WERI-Rb-1 (cell line): ENCODE results near the gene MMP17.

Experiments used
- DNase-seq: peaks from one replicate; pipeline ENCODE4 v3.0.0-alpha.2; 2020
- H3K27ac ChIP-seq: fragments of 250-450 bp; sonication (Bioruptor Pico); 2 replicates; pipeline ENCODE4 v1.5.1; 2020; ENCODE audit warnings: mild to moderate bottlenecking, moderate library complexity
- H3K27me3 ChIP-seq: fragments of 250-450 bp; sonication (Bioruptor Pico); 2 replicates; pipeline ENCODE4 v1.5.1; 2021; ENCODE audit warnings: mild to moderate bottlenecking, low read depth, moderate library complexity; ENCODE audit not compliant: insufficient read depth, severe bottlenecking
- H3K36me3 ChIP-seq: fragments of 250-450 bp; sonication (Bioruptor Pico); 2 replicates; pipeline ENCODE4 v1.5.1; 2020; ENCODE audit warnings: mild to moderate bottlenecking, moderate library complexity
- H3K4me3 ChIP-seq: 2 replicates; pipeline ENCODE4 v1.5.1; 2011; ENCODE audit warnings: low read depth, mild to moderate bottlenecking, control low read depth, low read length
- H3K9me3 ChIP-seq: fragments of 250-450 bp; sonication (Bioruptor Pico); 2 replicates; pipeline ENCODE4 v1.5.1; 2021; ENCODE audit warnings: mild to moderate bottlenecking, moderate library complexity; ENCODE audit not compliant: severe bottlenecking
- TF ChIP-seq, protein P1 (sequence below): IDR thresholded peaks from 2 replicates; pipeline ENCODE4 v1.5.1; 2011; ENCODE audit warnings: low read depth, mild to moderate bottlenecking, control low read depth, inconsistent platforms, low read length

MMP17 gene

DNA sequence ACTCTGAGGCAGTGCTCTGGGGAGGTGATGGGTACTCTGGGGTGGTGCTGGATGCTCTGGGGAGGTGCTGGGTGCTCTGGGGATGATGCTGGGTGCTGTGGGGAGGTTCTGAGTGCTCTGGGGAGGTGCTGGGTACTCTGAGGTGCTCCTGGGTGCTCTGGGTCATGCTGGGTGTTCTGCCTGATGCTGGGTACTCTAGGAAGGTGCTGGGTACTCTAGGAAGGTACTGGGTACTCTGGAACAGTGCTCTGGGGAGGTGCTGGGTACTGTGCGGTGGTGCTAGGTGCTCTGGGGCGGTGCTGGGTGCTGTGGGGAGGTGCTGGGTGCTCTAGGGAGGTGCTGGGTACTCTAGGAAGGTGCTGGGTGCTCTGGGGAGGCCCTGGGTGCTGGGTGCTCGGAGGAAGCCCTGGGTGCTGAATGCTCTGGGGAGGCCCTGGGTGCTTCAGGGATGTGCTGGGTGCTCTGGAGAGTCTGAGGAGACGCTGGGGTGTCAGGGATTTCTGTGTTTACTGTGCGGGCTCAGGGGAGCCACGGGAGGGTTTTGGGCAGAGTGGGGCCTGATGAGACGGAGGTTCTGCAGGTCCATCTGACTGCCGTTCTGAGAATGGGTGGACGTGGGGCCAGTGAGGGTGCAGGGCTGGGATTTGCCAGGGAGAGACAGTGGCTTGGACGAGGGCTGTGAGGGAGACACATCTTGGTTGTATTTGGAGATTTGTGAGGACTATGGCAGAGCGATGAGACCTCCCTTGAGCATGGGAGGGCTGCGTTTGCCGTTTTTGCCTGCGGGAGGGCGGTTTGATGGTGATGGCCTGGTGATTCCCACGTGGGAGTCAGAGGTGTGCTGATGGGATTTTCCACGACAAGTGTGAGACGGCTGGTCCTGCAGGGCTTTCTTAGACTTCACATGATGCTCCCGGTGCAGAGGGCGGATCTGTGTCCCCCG lies 30.0 kb downstream of the MMP17 start:
- TF ChIP-seq, protein P1, sequence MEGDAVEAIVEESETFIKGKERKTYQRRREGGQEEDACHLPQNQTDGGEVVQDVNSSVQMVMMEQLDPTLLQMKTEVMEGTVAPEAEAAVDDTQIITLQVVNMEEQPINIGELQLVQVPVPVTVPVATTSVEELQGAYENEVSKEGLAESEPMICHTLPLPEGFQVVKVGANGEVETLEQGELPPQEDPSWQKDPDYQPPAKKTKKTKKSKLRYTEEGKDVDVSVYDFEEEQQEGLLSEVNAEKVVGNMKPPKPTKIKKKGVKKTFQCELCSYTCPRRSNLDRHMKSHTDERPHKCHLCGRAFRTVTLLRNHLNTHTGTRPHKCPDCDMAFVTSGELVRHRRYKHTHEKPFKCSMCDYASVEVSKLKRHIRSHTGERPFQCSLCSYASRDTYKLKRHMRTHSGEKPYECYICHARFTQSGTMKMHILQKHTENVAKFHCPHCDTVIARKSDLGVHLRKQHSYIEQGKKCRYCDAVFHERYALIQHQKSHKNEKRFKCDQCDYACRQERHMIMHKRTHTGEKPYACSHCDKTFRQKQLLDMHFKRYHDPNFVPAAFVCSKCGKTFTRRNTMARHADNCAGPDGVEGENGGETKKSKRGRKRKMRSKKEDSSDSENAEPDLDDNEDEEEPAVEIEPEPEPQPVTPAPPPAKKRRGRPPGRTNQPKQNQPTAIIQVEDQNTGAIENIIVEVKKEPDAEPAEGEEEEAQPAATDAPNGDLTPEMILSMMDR = no peak
- Histone ChIP-seq H3K36me3 (no peaks in the 10 kb centered on the region), H3K27me3 (no peaks in the 10 kb centered on the region), H3K9me3 (peaks cover 3% of the 10 kb centered on the region), H3K27ac (no peak overlapping the region), H3K4me3 (no peak overlapping the region)
- no peak for DNase-seq

DNA sequence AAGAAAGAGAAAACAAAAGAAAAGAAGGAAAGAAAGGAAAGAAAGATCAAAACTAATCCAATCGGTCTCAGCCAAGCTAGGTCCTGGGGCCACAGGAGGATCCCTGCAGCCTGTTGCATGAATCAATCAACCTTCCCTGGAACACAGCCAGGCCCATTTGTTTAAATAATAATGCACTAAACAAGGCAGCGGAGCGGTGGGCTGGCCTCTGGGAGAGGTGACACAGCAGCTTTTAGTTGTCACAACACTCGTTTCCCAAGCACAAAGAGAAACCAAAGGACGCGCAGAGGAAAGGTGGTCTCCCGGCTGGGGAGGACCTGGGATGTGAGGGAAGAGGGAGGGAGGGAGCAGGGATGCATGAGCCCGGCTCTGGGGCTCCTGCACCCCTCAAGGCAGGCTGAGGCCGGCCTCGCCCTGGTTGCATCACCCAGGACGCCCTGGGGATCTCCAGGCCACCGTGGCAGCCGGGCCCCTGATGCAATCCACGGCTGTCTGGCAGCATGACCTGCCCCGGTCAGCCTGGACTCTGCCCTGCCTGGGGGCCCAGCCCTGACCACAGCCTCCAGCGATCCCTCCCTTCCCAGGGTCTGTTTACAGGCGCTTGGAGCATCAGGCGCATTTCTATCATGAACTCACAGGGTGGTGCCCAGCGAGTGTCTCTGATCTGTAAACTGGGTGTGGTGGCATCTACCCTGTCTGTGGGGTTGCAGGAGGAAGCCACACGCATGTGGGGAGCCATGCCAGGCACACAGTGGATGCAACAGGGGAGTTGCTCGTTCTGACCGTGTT lies 32.5 kb downstream of the MMP17 start:
- H3K27me3 ChIP-seq = no peaks in the 10 kb centered on the region
- no peak overlapping the region for H3K4me3 ChIP-seq
- no peak for DNase-seq
- H3K36me3 ChIP-seq = no peaks in the 10 kb centered on the region
- H3K9me3 ChIP-seq = peaks cover 3% of the 10 kb centered on the region
- TF ChIP-seq, protein P1 = no peak
- no peak overlapping the region for H3K27ac ChIP-seq

DNA sequence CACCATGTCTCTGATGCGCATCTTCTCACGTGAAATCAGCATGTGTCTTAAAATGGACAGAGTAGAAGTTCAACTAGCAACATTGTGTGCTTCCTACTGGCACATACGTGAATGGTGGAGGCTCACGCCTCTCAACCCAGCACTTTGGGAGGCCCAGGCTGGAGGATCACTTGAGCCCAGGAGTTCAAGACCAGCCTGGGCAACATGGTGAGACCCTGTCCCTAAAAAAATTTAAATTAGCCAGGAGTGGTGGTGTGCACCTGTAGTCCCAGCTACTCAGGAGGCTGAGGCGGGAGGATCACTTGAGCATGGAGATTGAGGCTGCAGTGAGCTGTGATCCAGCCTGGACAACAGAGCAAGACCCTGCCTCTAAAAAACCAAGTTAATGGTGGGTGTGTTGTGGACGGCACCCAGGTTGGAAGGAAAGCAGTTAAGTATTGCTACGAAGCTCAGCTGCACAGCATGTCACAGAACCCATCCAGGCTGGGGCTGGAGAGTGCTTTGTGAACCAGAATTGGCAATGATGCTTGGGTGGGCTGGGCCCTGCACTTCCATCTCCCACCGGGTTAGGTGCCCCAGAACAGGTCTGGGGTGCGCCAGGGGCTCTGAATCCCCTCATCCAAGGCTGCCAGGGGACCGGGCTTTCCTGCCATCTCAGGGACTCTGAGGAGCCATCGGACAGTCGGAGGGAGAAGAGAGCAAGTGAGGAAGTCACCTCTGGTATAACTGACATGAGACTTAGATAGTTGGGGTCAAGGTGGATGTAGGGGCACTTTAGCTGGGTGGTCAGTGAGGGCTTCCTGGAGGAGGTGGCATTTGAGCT lies 33.3 kb downstream of the MMP17 start:
- TF ChIP-seq, protein P1 = no peak
- no peak for DNase-seq
- Histone ChIP-seq H3K4me3 (no peak overlapping the region), H3K27ac (no peak overlapping the region), H3K9me3 (peaks cover 3% of the 10 kb centered on the region), H3K27me3 (no peaks in the 10 kb centered on the region), H3K36me3 (no peaks in the 10 kb centered on the region)

DNA sequence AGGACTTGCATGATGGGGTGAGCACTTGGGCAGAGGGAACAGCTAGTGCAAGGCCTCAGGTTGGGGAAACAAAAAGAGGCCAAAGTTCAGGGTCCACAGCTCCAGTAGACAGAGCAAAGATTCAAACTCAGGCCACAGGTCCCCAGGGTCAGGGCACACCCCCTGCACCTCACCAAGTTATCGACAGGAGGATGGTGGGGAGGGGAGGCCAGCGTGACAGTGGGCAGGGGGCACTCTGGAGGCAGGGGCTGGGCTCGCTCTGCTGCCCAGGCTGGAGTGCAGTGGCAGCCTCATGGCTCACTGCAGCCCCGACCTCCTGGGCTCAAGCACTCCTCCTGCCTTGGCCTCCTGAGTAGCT lies 33.9 kb downstream of the MMP17 start:
- Histone ChIP-seq H3K36me3 (no peaks in the 10 kb centered on the region), H3K4me3 (no peak overlapping the region), H3K27ac (no peak overlapping the region), H3K9me3 (peaks cover 1% of the 10 kb centered on the region), H3K27me3 (no peaks in the 10 kb centered on the region)
- DNase-seq = no peak
- TF ChIP-seq, protein P1 = no peak

DNA sequence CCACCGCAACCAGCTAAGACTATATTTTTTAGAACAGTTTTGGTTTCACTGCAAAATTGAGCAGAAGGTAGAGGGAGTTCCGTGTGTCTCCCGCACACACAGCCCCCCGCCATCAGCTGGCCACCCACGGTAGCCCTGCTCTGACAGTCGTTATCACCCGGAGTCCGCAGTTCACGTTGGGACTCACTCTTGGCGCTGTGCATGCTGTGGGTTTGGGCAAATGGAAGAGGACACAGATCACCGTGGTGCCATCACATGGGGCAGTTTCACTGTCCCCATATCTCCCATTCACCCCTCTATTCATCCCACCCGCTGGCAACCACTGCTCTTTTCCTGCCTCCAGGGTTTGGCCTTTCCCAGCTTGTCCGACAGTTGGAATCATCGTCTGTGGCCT lies 34.4 kb downstream of the MMP17 start:
- no peak for DNase-seq
- Histone ChIP-seq H3K9me3 (no peaks in the 10 kb centered on the region), H3K36me3 (no peaks in the 10 kb centered on the region), H3K27ac (no peak overlapping the region), H3K4me3 (no peak overlapping the region), H3K27me3 (no peaks in the 10 kb centered on the region)
- TF ChIP-seq, protein P1 = no peak
